Measurements from ENCODE around the gene F5. TPM values are rescaled to one million over a fixed set of nuclear protein-coding genes. Genes with fewer than 3 reads are reported as not detected.
"Not testable (repeated sequence)": the region's sequence is repeated elsewhere in the genome, so short reads cannot be mapped to it uniquely, and the experiment has no call there.

The F5 gene
- total RNA-seq, 1 experiment from 2014 or later = not detected

DNA sequence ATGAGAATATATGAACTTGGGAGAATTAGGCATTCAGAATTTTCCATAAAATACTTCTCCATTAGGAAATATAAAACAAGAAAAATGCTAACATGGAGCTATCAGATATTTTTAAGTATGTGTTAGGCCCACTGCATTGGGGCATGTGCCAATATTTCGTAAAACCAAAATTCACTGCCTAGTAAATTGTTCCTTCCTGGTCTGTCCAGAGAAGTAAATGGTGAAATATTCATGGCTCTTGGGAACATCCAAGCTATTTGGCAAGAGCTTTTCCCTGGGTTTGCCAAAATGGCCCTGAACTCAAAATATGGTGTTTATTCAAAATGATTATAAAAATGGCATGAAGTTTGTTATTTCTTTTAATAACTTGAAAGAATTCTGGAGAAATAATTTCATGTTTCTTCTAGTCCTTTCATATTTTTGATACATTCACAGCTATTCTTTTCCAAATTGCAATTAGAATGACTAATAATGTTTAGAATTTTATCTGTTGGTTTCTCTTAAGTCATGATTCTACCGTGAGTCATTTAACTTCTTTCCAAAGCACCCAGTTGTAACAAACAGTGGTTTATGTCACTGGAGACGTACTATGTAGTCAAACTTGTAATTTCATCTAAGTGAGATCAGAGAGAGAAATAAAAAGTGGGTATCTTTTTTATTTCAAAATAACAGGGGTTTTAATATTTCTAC, 74.8 kb downstream of the F5 start:
- peak; percentile 67 for DNase-seq (ENCODE audit: low read depth)

DNA sequence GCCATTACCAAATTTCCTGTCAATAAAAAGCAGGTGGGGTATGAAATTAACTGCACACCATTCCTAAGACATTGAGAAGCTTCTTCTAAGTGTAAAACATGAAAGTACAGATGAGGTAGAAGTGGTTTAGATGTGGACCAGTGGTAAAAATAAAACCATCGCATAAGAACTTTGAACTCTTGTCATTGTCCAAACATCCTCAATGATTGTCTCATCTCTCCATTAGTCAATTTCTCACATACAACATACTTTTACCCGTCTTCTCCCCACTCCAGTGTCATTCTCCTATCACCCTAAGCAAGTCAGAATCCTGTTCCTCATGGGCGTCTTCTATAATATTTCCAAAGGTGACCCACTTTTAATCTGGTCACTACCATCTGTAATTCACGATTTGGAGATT, 76.2 kb downstream of the F5 start:
- DNase-seq (ENCODE audit: low read depth) = no peak

DNA sequence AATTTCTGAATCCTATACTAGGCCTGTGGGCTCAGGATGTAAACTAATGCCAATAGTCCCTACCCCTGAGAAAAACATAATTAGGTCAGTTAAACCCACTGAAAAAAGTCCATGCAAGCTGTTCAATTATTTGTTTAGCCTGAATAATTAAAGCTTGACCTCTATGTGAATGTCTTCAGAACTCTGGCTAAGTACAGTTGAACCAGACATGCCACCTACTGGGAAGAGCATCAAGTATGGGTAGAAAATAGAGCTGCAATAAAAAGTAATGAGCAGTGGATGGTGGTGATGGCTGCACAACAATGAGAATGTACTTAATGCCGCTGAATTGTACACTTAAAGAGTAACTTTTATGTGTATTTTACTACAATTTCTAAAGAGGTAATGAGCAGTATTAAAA, 76.9 kb downstream of the F5 start:
- no peak for DNase-seq (ENCODE audit: low read depth)

DNA sequence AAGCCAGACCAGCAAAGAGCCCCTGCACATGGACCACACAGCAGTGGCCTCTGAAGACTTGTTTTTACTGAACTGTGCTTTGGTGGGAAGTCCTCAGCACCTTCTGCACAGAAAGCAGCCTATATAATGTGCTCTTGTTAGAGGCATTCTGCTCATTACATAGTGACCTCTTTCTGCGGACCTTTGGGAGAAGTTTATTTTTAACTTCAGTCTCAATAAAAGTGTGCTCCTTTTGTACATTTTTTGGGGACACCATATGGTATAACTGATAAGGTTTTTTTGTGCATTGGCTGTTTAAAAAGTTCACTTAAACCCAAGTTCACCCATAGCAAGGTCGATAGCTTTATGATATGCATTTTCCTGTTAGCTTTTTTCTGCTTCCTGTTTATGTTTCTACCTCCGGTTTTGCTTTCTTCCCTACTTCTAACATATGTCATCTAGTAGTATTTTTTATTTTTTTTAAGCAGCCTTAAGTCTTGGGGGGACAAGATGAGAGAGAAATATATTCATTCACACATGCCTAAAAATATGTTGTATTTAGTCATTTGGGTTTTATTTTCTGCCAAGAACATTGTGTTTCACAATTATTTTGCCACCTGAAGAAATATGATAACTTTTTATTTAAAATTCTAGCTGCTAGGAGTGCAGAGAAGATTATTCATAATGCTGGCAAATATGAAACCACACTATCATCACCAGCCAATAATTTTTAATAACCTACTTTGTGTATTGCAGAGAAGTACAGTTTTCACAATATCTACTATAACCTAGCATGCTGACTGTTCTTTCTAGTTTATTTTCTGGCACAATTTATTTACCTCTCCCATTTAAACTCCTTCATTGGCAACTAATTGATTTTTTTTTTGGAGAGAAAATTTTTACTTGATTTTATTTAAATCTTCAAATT, 77.6 kb downstream of the F5 start:
- DNase-seq (ENCODE audit: low read depth) = no peak

DNA sequence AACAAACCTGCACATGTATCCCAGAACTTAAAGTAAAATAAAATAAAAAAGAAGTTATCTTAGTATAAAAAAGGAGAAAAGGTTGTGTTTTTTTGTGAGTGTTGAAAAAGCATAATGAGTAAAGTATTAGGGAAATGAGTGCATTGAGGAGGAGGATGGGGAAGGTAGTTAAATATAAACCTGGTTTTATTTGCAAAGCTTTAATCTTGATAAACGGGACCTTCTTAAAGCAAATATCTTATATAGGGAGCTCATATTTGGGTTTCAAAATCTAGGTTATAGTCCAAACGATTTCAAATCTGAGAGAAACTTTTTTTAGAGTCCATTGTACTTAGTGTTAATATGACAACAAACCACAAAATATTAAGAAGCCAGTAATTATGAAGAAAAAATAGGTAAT, 78.9 kb downstream of the F5 start:
- DNase-seq (ENCODE audit: low read depth) = no peak

DNA sequence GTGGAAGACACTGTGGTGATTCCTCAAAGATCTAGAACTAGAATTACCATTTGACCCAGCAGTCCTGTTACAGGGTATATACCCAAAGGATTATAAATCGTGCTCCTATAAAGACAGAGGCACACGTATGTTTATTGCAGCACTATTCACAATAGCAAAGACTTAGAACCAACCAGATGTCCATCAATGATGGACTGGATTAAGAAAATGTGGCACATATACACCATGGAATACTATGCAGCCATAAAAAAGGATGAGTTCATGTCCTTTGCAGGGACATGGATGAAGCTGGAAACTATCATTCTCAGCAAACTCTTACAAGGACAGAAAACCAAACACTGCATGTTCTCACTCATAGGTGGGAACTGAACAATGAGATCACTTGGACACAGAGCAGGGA, 82.7 kb downstream of the F5 start:
- not testable (repeated sequence) for DNase-seq (ENCODE audit: low read depth)

DNA sequence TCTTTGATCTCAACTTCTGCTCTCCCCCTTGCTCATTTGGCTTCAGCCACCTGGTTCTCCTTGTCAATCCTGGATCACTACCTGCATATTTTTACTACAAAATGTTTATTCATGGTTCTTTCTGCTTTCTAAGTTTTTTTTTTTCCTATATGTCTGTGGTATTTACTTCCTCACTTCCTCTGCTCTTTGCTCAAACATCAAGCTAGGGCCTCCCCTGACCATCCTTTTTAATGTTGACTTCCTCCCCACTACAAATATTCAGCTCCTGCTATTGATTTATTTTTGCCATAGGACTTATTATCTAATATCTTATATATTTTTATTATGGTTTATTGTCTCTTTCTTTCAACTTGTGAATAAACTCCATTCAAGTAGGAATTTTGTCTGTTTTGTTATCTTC, 86.5 kb downstream of the F5 start:
- DNase-seq (ENCODE audit: low read depth) = no peak

DNA sequence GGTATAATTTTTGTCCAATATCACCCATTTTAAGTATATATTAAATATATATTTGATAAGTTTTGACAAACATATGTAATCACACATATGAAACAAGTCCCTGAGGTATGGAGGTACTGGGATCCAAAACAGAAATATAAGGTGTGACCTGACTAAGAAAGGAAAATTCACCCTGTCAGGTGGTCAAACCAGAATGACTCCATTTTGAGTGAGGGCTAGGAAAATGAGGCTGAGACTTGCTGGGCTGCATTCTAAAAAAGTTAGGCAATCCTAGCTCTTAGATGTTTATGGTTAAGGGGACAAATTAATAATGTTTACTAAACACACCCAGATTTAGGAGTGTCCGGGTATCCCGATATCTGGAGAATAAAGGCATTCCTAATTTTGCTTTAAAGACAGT, 89.0 kb downstream of the F5 start:
- no peak for DNase-seq (ENCODE audit: low read depth)

DNA sequence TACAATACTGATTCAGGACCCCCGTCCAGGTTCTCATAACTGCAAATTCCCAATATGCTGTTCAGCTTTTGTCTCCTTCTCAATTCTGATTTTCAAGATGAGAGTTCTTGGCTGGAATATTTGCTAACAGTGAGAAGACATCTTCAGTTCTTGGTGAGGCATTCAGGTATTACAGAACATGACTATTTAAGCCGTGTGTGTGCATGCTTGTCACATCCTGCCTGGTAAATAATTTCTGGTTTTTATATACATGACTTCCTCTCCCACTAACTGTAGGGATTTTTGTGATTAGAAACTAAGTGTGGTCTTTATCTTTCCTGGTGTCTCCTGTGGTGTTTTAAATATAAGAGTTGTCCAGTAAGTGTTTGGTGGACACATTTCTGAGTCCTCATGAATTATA, 90.4 kb downstream of the F5 start:
- no peak for DNase-seq (ENCODE audit: low read depth)

DNA sequence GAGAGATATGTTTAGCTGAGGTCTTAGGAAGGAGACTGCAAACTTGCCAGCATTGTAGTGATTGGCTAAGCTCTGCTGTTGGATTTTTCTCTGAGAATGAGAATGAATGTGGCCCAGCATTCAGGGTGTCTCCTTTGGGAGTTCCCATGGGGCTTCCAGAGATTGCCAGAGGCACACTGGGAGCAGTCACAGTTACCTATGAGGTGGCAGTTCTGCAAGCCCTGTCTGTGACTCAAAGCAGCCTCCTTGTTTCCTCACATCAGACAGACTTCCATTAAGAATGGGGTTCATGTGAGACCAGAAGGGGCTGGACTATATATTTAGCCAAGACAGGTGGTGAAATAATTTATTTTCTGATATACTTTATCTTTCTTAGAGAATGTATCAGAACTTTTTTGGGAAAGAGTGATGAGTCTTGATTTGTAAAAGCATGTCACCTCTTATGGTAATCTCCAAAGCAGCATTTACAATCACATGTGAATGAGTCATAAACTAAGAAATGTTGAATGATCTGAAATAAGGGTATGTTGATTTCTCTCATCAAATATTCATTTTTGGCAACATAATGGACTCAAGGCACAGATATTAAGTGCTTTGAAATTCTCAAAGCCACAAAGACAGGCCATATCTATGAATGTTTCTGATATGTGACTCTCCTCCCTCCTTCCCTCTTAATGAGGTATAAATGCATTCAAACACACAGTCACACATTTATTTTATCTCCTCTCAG, 91.1 kb downstream of the F5 start:
- peak; percentile 18 for DNase-seq (ENCODE audit: low read depth)

DNA sequence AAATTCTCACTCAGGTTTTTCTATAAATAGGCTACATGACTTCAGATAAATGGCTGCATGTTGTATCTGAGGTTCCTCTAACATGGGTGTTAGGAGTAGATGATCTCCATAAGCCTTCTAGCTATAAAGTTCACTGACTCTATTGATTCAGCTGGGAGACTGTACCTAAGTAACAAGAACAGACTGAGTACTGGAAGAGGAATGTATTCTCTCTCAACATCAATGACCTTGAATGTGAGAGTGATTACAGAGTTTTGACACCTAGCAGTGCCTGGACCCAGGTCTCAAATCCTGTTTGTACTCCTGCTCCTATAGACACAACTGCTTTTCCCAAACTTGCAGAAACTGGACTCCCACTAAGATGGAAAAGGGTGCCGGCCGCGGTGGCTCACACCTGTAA, 91.9 kb downstream of the F5 start:
- no peak for DNase-seq (ENCODE audit: low read depth)

DNA sequence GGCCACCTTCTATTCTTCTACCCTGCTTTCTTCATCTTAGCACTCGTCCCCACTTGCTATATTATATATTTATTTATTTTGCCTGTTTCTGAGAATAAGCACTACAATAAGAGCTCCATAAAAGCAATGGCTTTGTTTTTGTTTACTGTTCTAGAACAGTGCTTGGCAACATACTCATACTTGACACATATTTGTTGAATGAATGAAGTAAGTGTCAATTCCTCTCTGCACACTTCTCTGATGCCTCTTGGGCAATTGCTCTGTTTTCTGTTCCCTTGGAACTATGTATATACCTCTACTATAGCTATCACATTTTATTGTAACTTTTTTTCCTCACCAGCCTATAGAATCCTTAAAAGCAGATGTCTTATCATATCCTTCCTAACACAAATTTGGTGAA, 93.0 kb downstream of the F5 start:
- DNase-seq (ENCODE audit: low read depth) = no peak

DNA sequence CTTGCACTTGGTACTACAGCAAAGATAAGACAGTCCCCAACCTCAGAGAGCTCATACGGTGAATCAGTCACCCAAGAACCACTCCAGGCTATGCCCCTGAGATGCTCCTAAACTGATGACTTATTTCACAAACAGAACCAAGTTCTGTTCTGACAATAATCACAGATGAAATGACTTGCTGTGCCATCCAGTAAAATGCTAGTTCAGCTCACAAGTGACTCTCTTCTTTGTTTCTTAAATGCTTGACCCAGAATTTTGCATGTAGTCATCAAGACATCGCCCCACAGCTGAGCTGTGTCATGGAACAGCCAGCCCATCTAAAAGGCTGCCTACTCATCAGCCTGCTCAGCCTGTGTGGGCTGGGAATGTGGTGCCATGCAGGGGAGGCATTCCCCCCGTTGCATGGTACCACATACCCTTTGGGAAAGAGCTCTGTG, 94.4 kb downstream of the F5 start:
- DNase-seq (ENCODE audit: low read depth) = no peak

DNA sequence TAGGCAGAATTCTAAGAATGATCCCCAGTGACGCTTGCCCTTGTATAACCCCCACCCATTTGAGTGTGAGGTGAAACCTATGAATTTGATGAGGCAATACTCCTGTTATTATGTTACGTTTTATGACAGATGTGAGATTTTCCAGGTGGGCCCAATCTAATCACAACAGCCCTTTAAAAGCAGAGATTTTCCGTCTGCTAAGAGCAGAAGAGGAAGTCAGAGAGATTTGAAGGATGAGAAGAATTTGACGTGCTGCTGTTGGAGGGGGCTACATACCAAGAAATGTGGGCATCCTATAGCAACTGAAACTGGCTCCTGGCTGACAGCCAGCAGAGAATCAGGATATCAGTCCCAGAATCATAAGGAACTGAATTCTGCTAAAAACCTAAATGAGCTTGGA, 98.1 kb downstream of the F5 start:
- no peak for DNase-seq (ENCODE audit: low read depth)

DNA sequence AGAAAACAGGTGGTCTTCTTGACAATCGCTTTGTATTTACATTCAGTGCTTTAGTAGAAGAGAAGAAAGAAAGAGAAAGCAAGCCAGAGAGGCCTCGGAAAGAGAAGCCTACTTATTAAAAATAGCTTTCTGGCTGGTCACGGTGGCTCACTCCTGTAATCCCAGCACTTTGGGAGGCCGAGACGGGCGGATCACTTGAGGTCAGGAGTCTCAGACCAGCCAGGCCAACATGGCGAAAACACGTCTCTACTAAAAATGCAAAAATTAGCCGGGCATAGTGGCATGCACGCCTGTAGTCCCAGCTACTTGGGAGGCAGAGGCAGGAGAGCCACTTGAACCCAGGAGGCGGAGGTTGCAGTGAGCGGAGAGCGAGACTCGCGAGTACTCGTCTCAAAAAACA, 98.7 kb downstream of the F5 start:
- no peak for DNase-seq (ENCODE audit: low read depth)

DNA sequence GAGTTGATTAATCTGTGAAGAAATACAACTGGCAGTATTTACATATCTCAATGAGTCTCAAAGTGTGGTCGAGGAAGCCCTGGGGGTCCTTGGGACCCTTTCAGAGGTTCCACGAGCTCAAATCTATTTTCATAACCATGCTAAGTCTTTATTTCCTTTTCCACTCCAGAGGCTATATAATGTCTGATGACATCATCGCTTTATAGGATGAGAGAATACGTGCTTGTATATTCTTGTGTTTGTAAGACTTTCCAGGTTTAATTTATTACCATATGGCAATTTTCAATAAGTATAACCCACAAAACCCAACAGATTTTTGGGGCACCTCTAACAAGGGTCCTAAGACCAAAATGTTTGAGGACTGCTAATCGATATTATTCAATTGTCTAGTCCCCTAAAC, 99.1 kb downstream of the F5 start:
- no peak for DNase-seq (ENCODE audit: low read depth)

DNA sequence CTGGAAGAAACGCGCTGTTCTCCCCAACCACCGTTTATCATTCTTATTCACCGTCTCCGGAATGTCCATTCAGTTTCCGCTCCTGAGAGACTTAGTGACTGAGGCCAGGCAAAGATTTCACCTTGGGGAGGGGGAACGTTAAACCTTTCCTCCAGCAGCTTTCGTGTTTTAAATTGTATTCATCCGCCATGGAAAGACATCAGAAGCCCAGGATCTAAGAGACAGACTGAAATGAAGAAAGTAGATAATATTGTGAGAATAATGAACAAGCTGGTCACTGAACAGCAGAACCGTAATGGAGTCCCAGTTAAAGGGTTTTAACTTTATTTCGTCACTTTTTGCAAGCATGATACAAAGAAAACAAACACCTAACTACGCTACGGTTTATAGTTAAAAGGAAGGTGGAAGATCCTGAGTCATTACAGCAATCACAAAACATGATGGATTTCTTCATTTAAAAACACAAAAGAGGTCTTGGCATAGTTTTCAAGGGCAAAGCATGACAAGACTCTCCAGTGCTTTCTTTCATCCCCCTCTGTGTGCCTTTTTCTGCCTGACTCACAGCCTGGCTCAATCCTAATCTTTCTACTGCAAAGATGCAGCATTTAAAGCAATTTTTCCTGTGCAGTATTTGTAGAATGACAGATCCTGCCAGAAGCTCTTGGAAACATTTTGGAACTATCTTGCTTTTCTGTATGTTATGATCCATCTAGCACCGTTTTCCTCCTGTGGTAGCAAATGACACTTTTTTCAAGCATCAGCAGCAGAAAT, 99.8 kb downstream of the F5 start:
- no peak for DNase-seq (ENCODE audit: low read depth)

DNA sequence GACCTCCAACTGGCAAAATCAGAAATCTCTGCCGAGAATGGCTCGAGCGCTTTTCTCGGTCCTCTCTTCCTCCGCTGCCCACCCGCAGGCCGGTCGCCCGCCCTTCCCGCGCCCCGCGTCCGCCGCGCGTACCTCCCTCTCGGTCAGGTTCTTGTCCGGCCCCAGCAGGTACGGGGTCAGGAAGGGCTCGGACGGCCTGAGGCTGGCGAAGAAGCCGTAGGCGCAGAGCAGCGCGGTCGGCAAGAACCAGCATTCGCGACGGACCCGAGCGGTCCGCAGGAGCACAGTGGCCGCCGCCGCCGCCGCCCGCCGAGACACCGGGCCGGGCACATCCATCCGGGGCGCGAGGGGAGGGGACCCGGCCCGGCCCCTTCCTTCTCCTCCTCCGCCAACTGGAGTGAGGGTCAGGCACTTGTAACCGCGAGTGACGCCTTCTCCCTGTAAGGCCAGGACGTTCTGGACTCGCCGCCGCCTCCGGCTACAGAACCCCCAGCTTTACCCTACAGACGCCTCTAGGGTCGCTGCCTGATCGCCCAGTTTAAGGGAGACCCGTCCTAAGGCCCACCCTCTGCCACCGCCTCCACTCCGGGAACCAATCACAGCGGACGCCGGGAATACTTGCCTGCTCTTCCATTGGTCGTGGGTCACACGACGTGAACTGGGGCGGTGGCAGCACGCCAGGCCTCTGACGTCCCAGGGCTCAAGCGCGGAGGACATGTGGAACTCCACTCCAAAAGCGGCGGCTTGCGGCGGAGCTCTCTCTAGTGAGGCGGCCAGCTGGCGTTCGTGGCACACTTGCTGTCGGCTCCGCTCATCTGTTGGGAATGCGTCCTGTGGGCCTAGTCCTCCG, 100.6 kb downstream of the F5 start, which contains the start of gene SLC19A2:
TSS of gene SLC19A2 (minus strand) at position 514 of the 850 bp plus-strand sequence. CDS start at position 336, 178 bp downstream.
- peak; percentile 99 for DNase-seq (ENCODE audit: low read depth)

DNA sequence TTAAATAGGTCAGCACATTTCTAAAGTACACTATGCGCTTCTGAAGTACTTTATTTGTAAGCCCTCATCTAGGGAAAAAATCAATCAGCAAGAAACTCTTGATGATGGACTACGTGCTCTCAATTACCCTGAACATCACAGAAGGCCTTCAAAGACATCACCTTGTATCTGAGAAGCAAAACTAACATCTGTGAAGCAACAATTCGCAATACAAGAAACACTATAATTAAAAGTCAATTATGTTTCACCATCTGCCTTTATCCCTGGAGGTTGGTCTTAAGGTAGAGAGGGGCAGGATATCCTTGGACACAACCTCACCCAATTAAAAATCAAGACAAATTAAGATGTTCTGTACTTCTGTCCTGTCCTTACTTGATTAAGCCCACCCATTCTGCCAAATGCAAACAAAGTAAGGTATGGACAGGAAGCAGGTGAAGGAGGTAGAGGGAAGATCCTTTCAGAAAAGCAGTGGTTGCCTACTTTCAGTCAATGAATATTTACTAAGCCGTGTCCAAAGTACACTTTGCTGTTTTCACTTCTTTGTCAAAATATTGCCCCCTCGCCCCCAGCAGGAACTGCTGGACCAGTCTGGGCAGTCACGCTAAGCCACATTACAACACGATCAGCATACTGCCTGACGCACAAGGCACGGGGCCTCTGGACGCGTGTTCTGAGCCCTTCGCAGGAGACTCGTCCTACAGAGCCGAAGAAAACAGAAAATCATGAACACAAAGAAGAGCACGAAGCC, 101.4 kb downstream of the F5 start:
- no peak for DNase-seq (ENCODE audit: low read depth)

DNA sequence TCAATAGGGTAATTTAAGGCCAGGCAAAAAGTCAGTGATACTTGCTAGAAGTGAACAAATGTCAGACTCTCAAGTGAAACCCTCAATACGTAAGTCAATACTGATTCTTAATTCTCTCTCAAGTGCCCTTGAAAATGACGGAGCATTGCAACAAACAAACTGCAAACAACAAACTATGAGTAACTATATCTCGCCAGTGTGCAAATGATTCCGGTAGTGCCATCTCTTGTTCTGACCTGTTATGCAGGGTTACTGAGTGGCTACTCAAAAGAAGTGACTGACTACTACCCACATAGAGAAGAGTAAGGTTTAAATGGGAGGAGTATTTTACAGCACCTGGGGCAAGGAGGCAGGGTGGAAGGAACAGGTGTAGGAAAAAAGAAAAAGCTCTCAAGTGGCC, 102.2 kb downstream of the F5 start:
- DNase-seq (ENCODE audit: low read depth) = no peak
